ENCODE results near the gene WDR41.

DNA sequence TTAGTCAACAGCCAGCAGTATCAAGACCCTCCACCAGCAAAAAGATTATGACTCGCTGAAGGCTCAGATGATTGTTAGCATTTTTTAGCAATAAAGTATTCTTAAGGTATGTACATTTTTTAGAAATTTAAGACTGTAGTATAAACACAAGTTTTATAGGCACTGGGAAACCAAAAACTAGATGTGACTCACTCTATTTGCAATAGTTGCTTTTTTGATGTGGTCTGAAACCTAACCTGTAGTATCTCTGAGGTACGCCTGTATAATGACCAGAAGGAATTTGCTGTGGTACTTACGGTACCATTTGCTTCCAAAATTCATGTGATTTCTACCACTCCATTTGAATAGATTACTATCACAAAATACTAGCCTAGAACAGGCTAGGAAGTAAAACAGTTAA, 60.8 kb downstream of the WDR41 start:
- no peak for TF ChIP-seq POLR2AphosphoS5 (IDR thresholded peaks at IDR 0.05; ENCODE audit: low read depth, low read length)
- no peak for TF ChIP-seq TAF1 (IDR thresholded peaks at IDR 0.05; ENCODE audit: borderline replicate concordance, insufficient read depth, low read length)

Measured in PFSK-1 (cell line).